Measurements from ENCODE around the gene GUCY1B1. TPM values are rescaled to one million over a fixed set of nuclear protein-coding genes. Genes with fewer than 3 reads are reported as not detected.
A peak's percentile ranks its signal among the peaks of the same experiment; 100 is the strongest.

GUCY1B1 gene
- total and polyA plus RNA-seq, 8 donors: 5.3 to 59.8 (median 14.8) TPM; not detected in 1

DNA sequence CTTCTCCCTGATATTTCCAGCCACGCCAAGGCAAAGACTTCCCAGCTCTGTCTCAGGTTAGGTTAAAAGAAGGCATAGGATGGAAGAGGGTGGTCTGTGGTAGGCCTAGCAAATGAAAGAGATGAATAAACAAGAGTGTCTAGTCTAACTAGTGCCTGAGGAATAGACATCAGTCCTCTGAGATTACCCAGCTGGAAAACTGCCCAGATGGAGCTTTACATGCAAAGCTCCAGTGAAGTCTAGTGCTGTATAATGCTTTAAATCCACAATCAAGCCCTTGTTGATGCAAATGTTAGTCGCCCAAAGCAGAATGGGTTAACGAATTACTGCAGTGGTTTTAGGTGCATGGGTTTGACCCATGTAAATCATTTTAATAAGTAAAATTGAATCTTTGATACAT lies 24.8 kb upstream of the GUCY1B1 start:
- intact Hi-C loops (cut with DNase I; ENCODE audit: low total_unique reads): no loop called here
- H3K27ac ChIP-seq: no peak overlapping the region
- H3K9me3 ChIP-seq: no peaks in the 10 kb centered on the region
- DNase-seq: peak in 1 of 2 donors; percentile 68
- peaks cover 0 to 8% (median 3%) of the 10 kb centered on the region in 4 donors for H3K4me1 ChIP-seq
- H3K36me3 ChIP-seq: no peaks in the 10 kb centered on the region
- H3K27me3 ChIP-seq: no peaks in the 10 kb centered on the region
- 46 to 82% (median 74%) methylated on average over 3 of the region's 3 CpGs for WGBS, 5 donors
- no peak overlapping the region for H3K4me3 ChIP-seq
- TF ChIP-seq EP300 (IDR thresholded peaks at IDR 0.05): no peak
- no peak for TF ChIP-seq POLR2A (IDR thresholded peaks at IDR 0.05)
- no peak for TF ChIP-seq POLR2AphosphoS5 (IDR thresholded peaks at IDR 0.05)
- TF ChIP-seq, protein P1, sequence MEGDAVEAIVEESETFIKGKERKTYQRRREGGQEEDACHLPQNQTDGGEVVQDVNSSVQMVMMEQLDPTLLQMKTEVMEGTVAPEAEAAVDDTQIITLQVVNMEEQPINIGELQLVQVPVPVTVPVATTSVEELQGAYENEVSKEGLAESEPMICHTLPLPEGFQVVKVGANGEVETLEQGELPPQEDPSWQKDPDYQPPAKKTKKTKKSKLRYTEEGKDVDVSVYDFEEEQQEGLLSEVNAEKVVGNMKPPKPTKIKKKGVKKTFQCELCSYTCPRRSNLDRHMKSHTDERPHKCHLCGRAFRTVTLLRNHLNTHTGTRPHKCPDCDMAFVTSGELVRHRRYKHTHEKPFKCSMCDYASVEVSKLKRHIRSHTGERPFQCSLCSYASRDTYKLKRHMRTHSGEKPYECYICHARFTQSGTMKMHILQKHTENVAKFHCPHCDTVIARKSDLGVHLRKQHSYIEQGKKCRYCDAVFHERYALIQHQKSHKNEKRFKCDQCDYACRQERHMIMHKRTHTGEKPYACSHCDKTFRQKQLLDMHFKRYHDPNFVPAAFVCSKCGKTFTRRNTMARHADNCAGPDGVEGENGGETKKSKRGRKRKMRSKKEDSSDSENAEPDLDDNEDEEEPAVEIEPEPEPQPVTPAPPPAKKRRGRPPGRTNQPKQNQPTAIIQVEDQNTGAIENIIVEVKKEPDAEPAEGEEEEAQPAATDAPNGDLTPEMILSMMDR (IDR thresholded peaks at IDR 0.05): no peak

DNA sequence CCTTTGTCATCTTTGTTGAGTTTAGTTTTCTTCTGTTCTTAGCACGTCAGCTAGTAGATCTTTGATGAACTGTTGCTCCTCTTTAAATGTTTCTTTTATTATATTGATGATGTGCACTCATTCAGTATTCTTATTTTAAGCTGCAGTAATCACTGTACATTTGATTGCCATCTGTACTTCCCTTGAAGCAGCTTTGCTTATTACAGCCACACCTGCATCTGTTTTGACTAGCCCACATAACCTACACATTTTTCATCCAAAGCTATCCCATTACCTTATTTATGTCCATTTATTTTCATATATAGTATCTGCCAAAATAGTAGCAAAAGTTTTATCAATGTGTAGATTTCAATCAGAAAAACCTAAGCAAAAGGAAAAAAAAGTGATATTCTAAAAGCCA lies 23.9 kb upstream of the GUCY1B1 start:
- Histone ChIP-seq H3K9me3 (no peaks in the 10 kb centered on the region), H3K4me3 (no peak overlapping the region), H3K27me3 (no peaks in the 10 kb centered on the region), H3K27ac (no peak overlapping the region), H3K4me1 (peaks cover 0 to 8% (median 3%) of the 10 kb centered on the region in 4 donors), H3K36me3 (no peaks in the 10 kb centered on the region)
- no peak for TF ChIP-seq POLR2A (IDR thresholded peaks at IDR 0.05)
- TF ChIP-seq, protein P1 (IDR thresholded peaks at IDR 0.05): no peak
- TF ChIP-seq EP300 (IDR thresholded peaks at IDR 0.05): no peak
- TF ChIP-seq POLR2AphosphoS5 (IDR thresholded peaks at IDR 0.05): no peak
- DNase-seq: no peak
- 50 to 78% (median 69%) methylated on average over 1 of the region's 1 CpG for WGBS, 5 donors
- intact Hi-C loops (cut with DNase I; ENCODE audit: low total_unique reads): no loop called here

GRCh38 chr4:155735496-155735895 lies 23.3 kb upstream of the GUCY1B1 start:
- Histone ChIP-seq H3K4me3 (no peak overlapping the region), H3K27ac (no peak overlapping the region)

GRCh38 chr4:155738548-155738947 lies 20.3 kb upstream of the GUCY1B1 start:
- Histone ChIP-seq H3K27me3 (no peaks in the 10 kb centered on the region), H3K4me3 (no peak overlapping the region), H3K36me3 (no peaks in the 10 kb centered on the region), H3K27ac (no peak overlapping the region), H3K4me1 (peaks cover 0 to 8% (median 3%) of the 10 kb centered on the region in 4 donors), H3K9me3 (no peaks in the 10 kb centered on the region)
- WGBS, 5 donors: 88 to 95% (median 91%) methylated on average over 2 of the region's 2 CpGs
- no peak for DNase-seq
- intact Hi-C loops (cut with DNase I; ENCODE audit: low total_unique reads): no loop called here
- TF ChIP-seq, protein P1 (IDR thresholded peaks at IDR 0.05): no peak
- TF ChIP-seq EP300 (IDR thresholded peaks at IDR 0.05) (no peak), POLR2A (IDR thresholded peaks at IDR 0.05) (no peak), POLR2AphosphoS5 (IDR thresholded peaks at IDR 0.05) (no peak)

More at GRCh38 chr4:155735496-155735895, 23.3 kb upstream of the GUCY1B1 start:
- H3K27me3 ChIP-seq: no peaks in the 10 kb centered on the region
- H3K4me1 ChIP-seq: peaks cover 0 to 8% (median 3%) of the 10 kb centered on the region in 4 donors
- H3K36me3 ChIP-seq: no peaks in the 10 kb centered on the region
- H3K9me3 ChIP-seq: no peaks in the 10 kb centered on the region
- DNase-seq: peak in 1 of 2 donors; percentile 14
- intact Hi-C loops (cut with DNase I; ENCODE audit: low total_unique reads): no loop called here
- TF ChIP-seq POLR2A (IDR thresholded peaks at IDR 0.05): no peak
- TF ChIP-seq POLR2AphosphoS5 (IDR thresholded peaks at IDR 0.05): no peak
- TF ChIP-seq EP300 (IDR thresholded peaks at IDR 0.05): no peak
- TF ChIP-seq, protein P1 (IDR thresholded peaks at IDR 0.05): no peak
